B cell (primary cell): ENCODE measurements around the gene TENM4. TPM values are rescaled to one million over a fixed set of nuclear protein-coding genes. Genes with fewer than 3 reads are reported as not detected.

Experiments used
- ATAC-seq: fragments of 200-7000 bp; cut with Tn5 transposase; one replicate; pipeline ENCODE4 v1.10.0; 2021; ENCODE audit warnings: low read depth, mild to moderate bottlenecking, moderate number of reproducible peaks, moderate library complexity
- CTCF ChIA-PET: fragments of 350-600 bp; sonication (Branson Sonifier 250); formaldehyde crosslinking; loops from one replicate; lab custom pipeline; 2021; ENCODE audit warnings: antibody characterized with exemption, inconsistent platforms; lab: Charles Lee
- POLR2A ChIA-PET: fragments of 350-600 bp; sonication (Branson Sonifier 250); formaldehyde crosslinking; loops from one replicate; lab custom pipeline; 2021; ENCODE audit warnings: antibody characterized with exemption; lab: Charles Lee
- DNase-seq: peaks from one replicate; pipeline ENCODE4 v3.0.0; 2013
- H2AFZ ChIP-seq: 2 replicates; pipeline ENCODE4 v1.6.1; 2012; ENCODE audit warnings: mild to moderate bottlenecking, low read depth, low read length; ENCODE audit not compliant: insufficient read depth, poor library complexity, severe bottlenecking
- H3K27ac ChIP-seq, 2 donors: 1 replicate in 1 of 2; 2 replicates in 1 of 2; pipeline ENCODE4 v1.5.1; 2012 to 2013; ENCODE audit warnings: low read length in 2 of 2, mild to moderate bottlenecking in 2 of 2, moderate library complexity in 1 of 2
- H3K27me3 ChIP-seq, 4 experiments: fragments of 200-600 bp in 1 of 4; sonication (generic) in 1 of 4; replicated peaks in 1 of 4; 1 replicate in 2 of 4; 2 replicates in 2 of 4; pipeline versions ENCODE4 v1.6.1 to v1.7.0; 2013 to 2016; ENCODE audit warnings: low read length in 3 of 4, mild to moderate bottlenecking in 2 of 4, mixed read lengths in 1 of 4, moderate library complexity in 1 of 4; ENCODE audit not compliant: insufficient read depth in 4 of 4, control insufficient read depth in 3 of 4; ENCODE audit errors: control extremely low read depth in 1 of 4
- H3K36me3 ChIP-seq, 2 experiments: replicated peaks in 1 of 2; 1 replicate in 1 of 2; 2 replicates in 1 of 2; pipeline versions ENCODE4 v1.6.1 to v1.7.1; 2013; ENCODE audit warnings: low read length in 1 of 2; ENCODE audit not compliant: insufficient read depth in 2 of 2, control insufficient read depth in 1 of 2; ENCODE audit errors: control extremely low read depth in 1 of 2, extremely low read depth in 1 of 2
- H3K4me1 ChIP-seq, 2 donors: fragments of 200-600 bp in 1 of 2; sonication (generic) in 1 of 2; 1 replicate in 1 of 2; 2 replicates in 1 of 2; pipeline versions ENCODE4 v1.5.1 to v1.6.1; 2013 to 2017; ENCODE audit warnings: low read length in 2 of 2; ENCODE audit not compliant: control insufficient read depth in 2 of 2, insufficient read depth in 2 of 2
- H3K4me2 ChIP-seq: replicated peaks from 2 replicates; pipeline ENCODE3; 2012; ENCODE audit warnings: mild to moderate bottlenecking, low read depth, low read length; ENCODE audit not compliant: poor library complexity, severe bottlenecking
- H3K4me3 ChIP-seq, 5 experiments: fragments of 200-600 bp in 1 of 5; sonication (generic) in 1 of 5; 1 replicate in 3 of 5; 2 replicates in 2 of 5; pipeline versions ENCODE4 v1.5.1 to v1.7.0; 2011 to 2016; ENCODE audit warnings: low read length in 4 of 5, mild to moderate bottlenecking in 4 of 5, low read depth in 2 of 5, control low read depth in 1 of 5, moderate library complexity in 1 of 5; ENCODE audit not compliant: insufficient read depth in 1 of 5; ENCODE audit errors: control extremely low read depth in 1 of 5, extremely low read depth in 1 of 5
- H3K79me2 ChIP-seq: fragments of 200-600 bp; sonication (generic); one replicate; pipeline ENCODE4 v1.6.0; 2016; ENCODE audit warnings: low read length; ENCODE audit not compliant: control insufficient read depth, insufficient read depth
- H3K9ac ChIP-seq: fragments of 200-600 bp; sonication (generic); 2 replicates; pipeline ENCODE4 v1.6.1; 2017; ENCODE audit warnings: mild to moderate bottlenecking, low read length, moderate library complexity
- H3K9me3 ChIP-seq, 3 donors: one replicate each; pipeline versions ENCODE4 v1.6.1 to v1.7.1; 2013; ENCODE audit warnings: low read length in 2 of 3; ENCODE audit not compliant: control insufficient read depth in 2 of 3, insufficient read depth in 1 of 3; ENCODE audit errors: control extremely low read depth in 1 of 3
- H4K20me1 ChIP-seq: 2 replicates; pipeline ENCODE4 v1.6.0; 2012; ENCODE audit warnings: mild to moderate bottlenecking, low read length; ENCODE audit not compliant: insufficient read depth, control insufficient read depth, poor library complexity, severe bottlenecking
- H3K27ac Mint-ChIP-seq: one replicate; pipeline ENCODE4 v1.8.0; 2021; ENCODE audit warnings: mixed read lengths
- H3K27me3 Mint-ChIP-seq: one replicate; pipeline ENCODE4 v1.8.0; 2021; ENCODE audit warnings: mixed read lengths
- H3K4me1 Mint-ChIP-seq: one replicate; pipeline ENCODE4 v1.8.0; 2021; ENCODE audit warnings: mixed read lengths
- H3K4me3 Mint-ChIP-seq: one replicate; pipeline ENCODE4 v1.8.0; 2021; ENCODE audit warnings: mixed read lengths
- H3K9me3 Mint-ChIP-seq: one replicate; pipeline ENCODE4 v1.8.0; 2022; ENCODE audit warnings: mixed read lengths; ENCODE audit not compliant: insufficient read depth
- CTCF ChIP-seq: fragments of 200-600 bp; IDR thresholded peaks from one replicate; pipeline ENCODE4 v1.8.0; 2022; ENCODE audit warnings: antibody characterized with exemption, mild to moderate bottlenecking
- EZH2 ChIP-seq: IDR thresholded peaks from 2 replicates; pipeline ENCODE4 v1.6.1; 2012; ENCODE audit warnings: borderline replicate concordance, low read depth, mild to moderate bottlenecking, moderate library complexity, low read length; ENCODE audit not compliant: insufficient read depth, poor library complexity, severe bottlenecking
- WGBS: methylation state at CpG from one replicate; pipeline ENCODE4 v1.1.5; 2013; ENCODE audit warnings: missing lambda C conversion rate; ENCODE audit not compliant: insufficient coverage; 5-methylcytosine and 5-hydroxymethylcytosine counted together
- intact Hi-C: fragments of 100-400 bp; cut with micrococcal nuclease; formaldehyde crosslinking; loops from one replicate; pipeline ENCODE4 v1.10.0; 2022
- polyA plus RNA-seq: library from polyadenylated mRNA; depleted of rRNA; stranded (reverse); fragments of >200 nt; gene quantifications from 2 replicates; pipeline ENCODE4 v1.2.3, GENCODE V29; 2012
- total RNA-seq, 2 donors: library from RNA; stranded (reverse); fragments of 120-200 nt in 1 of 2; gene quantifications; 1 replicate in 1 of 2; 2 replicates in 1 of 2; pipeline versions ENCODE4 v1.2.3 to v1.2.4, GENCODE V29; 2013 to 2022

Gene TENM4
- total and polyA plus RNA-seq, 2 donors (not counting 1 experiment from before 2014, with no cell fraction given): 0.09 to 5.7 TPM

DNA sequence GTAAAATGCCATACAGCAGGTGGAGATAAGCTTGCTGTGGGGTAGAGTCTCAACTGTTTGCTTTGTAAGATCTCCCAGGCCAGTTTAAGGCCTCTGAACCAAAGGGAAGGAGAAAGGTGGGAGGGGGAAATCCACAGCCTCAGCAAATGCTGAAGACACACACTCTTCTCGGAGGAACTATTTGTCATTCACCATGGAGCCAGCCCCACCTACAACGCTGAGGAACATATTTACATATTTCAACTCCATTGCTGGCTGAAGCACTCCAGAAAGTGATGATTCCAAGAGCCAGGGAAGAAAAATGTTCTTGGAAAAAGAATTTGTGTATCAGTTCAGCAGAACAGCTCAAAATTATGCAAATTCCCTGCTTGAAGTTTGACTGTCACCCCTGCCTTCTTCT, 6.5 kb downstream of the TENM4 start:
- ChIA-PET POLR2A (no interaction called here), CTCF (no interaction called here)
- H3K36me3 ChIP-seq: no peaks in the 10 kb centered on the region
- no CpG with 5 or more reads among the region's 2 CpGs for WGBS
- peaks cover 47% of the 10 kb centered on the region for H3K27me3 Mint-ChIP-seq
- H3K9me3 ChIP-seq: peaks cover 0 to 21% (median 0%) of the 10 kb centered on the region in 3 donors
- no peak overlapping the region for H3K4me3 Mint-ChIP-seq
- H3K4me2 ChIP-seq: no peak overlapping the region
- H3K27me3 ChIP-seq: peaks cover 0 to 62% (median 51%) of the 10 kb centered on the region in 4 experiments
- H3K4me3 ChIP-seq: no peak overlapping the region
- H3K9ac ChIP-seq: no peak overlapping the region
- TF ChIP-seq CTCF: no peak
- no peak for TF ChIP-seq EZH2
- intact Hi-C loops: no loop called here
- peaks cover 23% of the 10 kb centered on the region for H3K4me1 Mint-ChIP-seq
- DNase-seq (no peak), ATAC-seq (no peak)
- H2AFZ ChIP-seq: no peak overlapping the region
- H3K27ac ChIP-seq: no peak overlapping the region
- H3K9me3 Mint-ChIP-seq: no peaks in the 10 kb centered on the region
- no peaks in the 10 kb centered on the region for H4K20me1 ChIP-seq
- H3K4me1 ChIP-seq: peaks cover 27 to 29% of the 10 kb centered on the region in 2 donors
- no peak overlapping the region for H3K27ac Mint-ChIP-seq
- no peaks in the 10 kb centered on the region for H3K79me2 ChIP-seq

DNA sequence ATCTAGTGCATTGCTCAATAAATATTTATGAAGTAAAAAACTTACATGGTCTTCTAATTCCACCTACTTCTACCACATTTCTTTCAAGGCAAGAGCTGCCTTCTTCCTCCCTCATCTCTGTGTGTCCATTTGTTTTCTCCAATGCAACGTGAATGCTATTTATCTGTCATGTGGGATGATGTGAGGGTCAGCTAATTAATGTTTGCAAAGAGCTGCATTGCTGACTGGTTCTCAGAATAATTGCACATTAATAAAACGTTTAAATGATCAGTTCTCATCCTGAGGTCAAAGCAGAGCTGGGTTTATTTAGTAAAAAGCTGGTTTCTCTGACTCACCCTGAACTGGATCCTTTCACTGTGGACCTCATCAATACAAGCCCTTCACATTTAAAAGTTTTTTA, 8.7 kb downstream of the TENM4 start:
- no peaks in the 10 kb centered on the region for H4K20me1 ChIP-seq
- Mint-ChIP-seq H3K27ac (no peak overlapping the region), H3K4me3 (no peak overlapping the region), H3K27me3 (peaks cover 39% of the 10 kb centered on the region), H3K9me3 (no peaks in the 10 kb centered on the region), H3K4me1 (peaks cover 7% of the 10 kb centered on the region)
- no peak overlapping the region for H3K9ac ChIP-seq
- ATAC-seq: no peak
- no peaks in the 10 kb centered on the region for H3K36me3 ChIP-seq
- TF ChIP-seq CTCF: no peak
- TF ChIP-seq EZH2: no peak
- peaks cover 0 to 44% (median 38%) of the 10 kb centered on the region in 4 experiments for H3K27me3 ChIP-seq
- no CpG with 5 or more reads among the region's 2 CpGs for WGBS
- ChIA-PET POLR2A (no interaction called here), CTCF (interaction anchor here (0.8 to 2.1 kb wide), 3 partner anchors 8 to 62 kb away, joined by 3 to 6 read pairs (median 3); partner anchors contain the start of gene TENM4)
- no peak overlapping the region for H2AFZ ChIP-seq
- no peak overlapping the region for H3K4me2 ChIP-seq
- H3K79me2 ChIP-seq: no peaks in the 10 kb centered on the region
- H3K27ac ChIP-seq: no peak overlapping the region
- DNase-seq: no peak
- peaks cover 8 to 9% of the 10 kb centered on the region in 2 donors for H3K4me1 ChIP-seq
- H3K9me3 ChIP-seq: peaks cover 0 to 4% (median 0%) of the 10 kb centered on the region in 3 donors
- intact Hi-C loops: no loop called here
- no peak overlapping the region for H3K4me3 ChIP-seq
